ENCODE measurements around the gene FSHR.

The FSHR gene

DNA sequence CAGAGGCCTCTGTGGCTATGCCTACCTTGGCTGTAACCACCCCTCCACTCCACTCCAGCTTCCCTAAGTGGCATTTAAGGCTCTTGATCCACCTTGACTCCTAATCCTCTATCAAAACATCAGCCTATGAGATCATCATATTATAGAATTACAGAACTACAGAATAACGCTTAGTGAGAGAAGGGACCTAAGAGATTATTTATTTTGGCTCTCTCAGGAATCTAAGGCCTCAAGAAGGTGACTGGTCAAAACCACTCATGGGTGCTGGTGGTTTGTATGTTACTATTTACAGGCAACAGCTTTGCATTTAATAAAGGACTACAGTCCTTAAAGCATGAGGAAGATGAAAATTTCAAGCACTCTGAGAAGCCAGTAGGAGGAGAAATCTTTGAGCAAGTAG is 118.8 kb downstream of the FSHR start:
- Histone ChIP-seq H3K36me3 (no peaks in the 10 kb centered on the region), H3K4me3 (no peak overlapping the region), H3K9me3 (no peaks in the 10 kb centered on the region), H3K27ac (no peak overlapping the region), H3K4me1 (no peaks in the 10 kb centered on the region), H3K27me3 (no peaks in the 10 kb centered on the region)
- TF ChIP-seq, protein P1, sequence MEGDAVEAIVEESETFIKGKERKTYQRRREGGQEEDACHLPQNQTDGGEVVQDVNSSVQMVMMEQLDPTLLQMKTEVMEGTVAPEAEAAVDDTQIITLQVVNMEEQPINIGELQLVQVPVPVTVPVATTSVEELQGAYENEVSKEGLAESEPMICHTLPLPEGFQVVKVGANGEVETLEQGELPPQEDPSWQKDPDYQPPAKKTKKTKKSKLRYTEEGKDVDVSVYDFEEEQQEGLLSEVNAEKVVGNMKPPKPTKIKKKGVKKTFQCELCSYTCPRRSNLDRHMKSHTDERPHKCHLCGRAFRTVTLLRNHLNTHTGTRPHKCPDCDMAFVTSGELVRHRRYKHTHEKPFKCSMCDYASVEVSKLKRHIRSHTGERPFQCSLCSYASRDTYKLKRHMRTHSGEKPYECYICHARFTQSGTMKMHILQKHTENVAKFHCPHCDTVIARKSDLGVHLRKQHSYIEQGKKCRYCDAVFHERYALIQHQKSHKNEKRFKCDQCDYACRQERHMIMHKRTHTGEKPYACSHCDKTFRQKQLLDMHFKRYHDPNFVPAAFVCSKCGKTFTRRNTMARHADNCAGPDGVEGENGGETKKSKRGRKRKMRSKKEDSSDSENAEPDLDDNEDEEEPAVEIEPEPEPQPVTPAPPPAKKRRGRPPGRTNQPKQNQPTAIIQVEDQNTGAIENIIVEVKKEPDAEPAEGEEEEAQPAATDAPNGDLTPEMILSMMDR (IDR thresholded peaks at IDR 0.05), result no peak
- DNase-seq, result no peak
- intact Hi-C loops (cut with DNase I; ENCODE audit: low total_unique reads), result no loop called here

- H3K4me1 ChIP-seq, result no peaks in the 10 kb centered on the region
- no peaks in the 10 kb centered on the region for H3K36me3 ChIP-seq
- no peaks in the 10 kb centered on the region for H3K9me3 ChIP-seq
- no peaks in the 10 kb centered on the region for H3K27me3 ChIP-seq
- no peak overlapping the region for H3K27ac ChIP-seq
- no peak for DNase-seq
- intact Hi-C loops (cut with DNase I; ENCODE audit: low total_unique reads), result no loop called here
- no peak overlapping the region for H3K4me3 ChIP-seq
- TF ChIP-seq, protein P1 (IDR thresholded peaks at IDR 0.05), result no peak
These were observed 120.7 kb downstream of the FSHR start for GRCh38 chr2:49033394-49034185.

DNA sequence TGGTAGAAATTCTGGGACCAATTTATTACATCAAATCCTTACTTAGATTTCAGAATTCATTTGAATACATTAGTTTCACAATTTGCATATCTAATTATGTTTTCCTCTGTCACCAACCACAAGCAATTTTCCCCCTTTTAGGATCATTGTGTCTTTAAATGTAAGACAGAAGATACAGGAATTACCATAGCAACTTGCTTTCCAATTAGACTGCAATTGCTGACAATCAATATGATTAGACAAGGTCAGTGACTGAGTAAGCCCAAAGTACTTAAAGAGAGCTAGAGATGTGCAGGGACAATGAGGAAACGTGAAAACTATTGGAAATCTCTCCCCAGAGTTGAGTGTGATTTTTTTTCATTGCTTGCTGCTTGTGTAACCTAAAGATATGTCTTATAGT is 121.4 kb downstream of the FSHR start:
- no peaks in the 10 kb centered on the region for H3K27me3 ChIP-seq
- DNase-seq, result no peak
- no peaks in the 10 kb centered on the region for H3K9me3 ChIP-seq
- TF ChIP-seq, protein P1 (IDR thresholded peaks at IDR 0.05), result no peak
- H3K27ac ChIP-seq, result no peak overlapping the region
- no peaks in the 10 kb centered on the region for H3K4me1 ChIP-seq
- H3K36me3 ChIP-seq, result no peaks in the 10 kb centered on the region
- no peak overlapping the region for H3K4me3 ChIP-seq
- intact Hi-C loops (cut with DNase I; ENCODE audit: low total_unique reads), result no loop called here

DNA sequence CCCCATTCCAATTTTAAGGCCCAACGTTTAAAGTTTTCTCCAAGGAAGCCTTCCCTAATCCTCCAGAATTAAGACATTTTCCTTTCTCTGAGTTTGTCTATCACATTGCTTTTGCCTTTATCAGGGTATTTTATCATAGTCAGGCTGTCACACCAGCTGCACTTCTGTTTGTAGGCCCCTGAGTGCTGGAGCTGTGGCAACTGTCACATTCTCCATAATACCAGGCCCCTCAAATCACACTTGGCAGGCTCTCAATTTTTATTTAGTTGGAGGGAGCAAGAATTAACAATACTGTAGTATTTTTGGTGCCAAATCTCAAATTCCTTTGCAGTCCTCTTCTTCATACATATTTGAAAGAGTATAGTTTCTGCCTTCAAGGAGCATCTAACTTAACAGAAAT is 122.2 kb downstream of the FSHR start:
- H3K9me3 ChIP-seq, result no peaks in the 10 kb centered on the region

GRCh38 chr2:49029406-49029805 is 124.9 kb downstream of the FSHR start:
- Histone ChIP-seq H3K27me3 (no peaks in the 10 kb centered on the region), H3K4me1 (no peaks in the 10 kb centered on the region), H3K36me3 (no peaks in the 10 kb centered on the region), H3K9me3 (no peaks in the 10 kb centered on the region), H3K4me3 (no peak overlapping the region), H3K27ac (no peak overlapping the region)
- TF ChIP-seq, protein P1 (IDR thresholded peaks at IDR 0.05), result no peak
- DNase-seq, result no peak
- intact Hi-C loops (cut with DNase I; ENCODE audit: low total_unique reads), result no loop called here

More for the DNA sequence above, 122.2 kb downstream of the FSHR start:
- Histone ChIP-seq H3K27ac (no peak overlapping the region), H3K27me3 (no peaks in the 10 kb centered on the region), H3K4me3 (no peak overlapping the region), H3K4me1 (no peaks in the 10 kb centered on the region), H3K36me3 (no peaks in the 10 kb centered on the region)
- DNase-seq, result no peak
- intact Hi-C loops (cut with DNase I; ENCODE audit: low total_unique reads), result no loop called here
- TF ChIP-seq, protein P1 (IDR thresholded peaks at IDR 0.05), result no peak
